Choroid plexus epithelial cell (primary cell): Measurements from ENCODE around the gene LAD1.

Experiments
- DNase-seq: peaks from one replicate; pipeline ENCODE4 v3.0.0-alpha.2; 2010; ENCODE audit warnings: low read depth
- H3K4me3 ChIP-seq: 2 replicates; pipeline ENCODE4 v1.5.1; 2011; ENCODE audit warnings: low read depth, mild to moderate bottlenecking, control low read depth, low read length, moderate library complexity
- CTCF ChIP-seq: conservative IDR thresholded peaks from 2 replicates; pipeline ENCODE4 v1.5.1; 2011; ENCODE audit warnings: low read depth, mild to moderate bottlenecking, control low read depth, inconsistent platforms, low read length, moderate library complexity

LAD1 gene

DNA sequence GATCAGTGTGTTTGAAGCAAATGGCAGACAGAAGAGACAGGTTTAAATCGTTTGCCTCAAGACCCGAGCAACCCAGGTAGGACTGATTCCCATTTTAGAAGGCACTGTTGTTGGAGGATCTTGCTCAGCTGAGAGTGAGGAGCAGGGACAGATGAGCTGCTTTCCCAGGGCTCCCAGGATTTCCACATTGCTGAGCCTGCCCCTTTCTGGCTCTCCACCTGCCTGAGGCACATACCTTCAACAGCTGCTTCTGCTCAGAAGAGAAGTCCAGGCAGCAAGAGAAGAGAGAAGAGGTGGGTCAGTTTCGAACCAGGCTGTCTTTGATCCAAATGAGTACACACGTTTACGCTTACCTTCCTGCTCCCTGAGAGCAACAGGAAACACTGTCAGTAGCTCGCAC lies 27.3 kb downstream of the LAD1 start:
- DNase-seq: no peak
- TF ChIP-seq CTCF: no peak
- no peak overlapping the region for H3K4me3 ChIP-seq

DNA sequence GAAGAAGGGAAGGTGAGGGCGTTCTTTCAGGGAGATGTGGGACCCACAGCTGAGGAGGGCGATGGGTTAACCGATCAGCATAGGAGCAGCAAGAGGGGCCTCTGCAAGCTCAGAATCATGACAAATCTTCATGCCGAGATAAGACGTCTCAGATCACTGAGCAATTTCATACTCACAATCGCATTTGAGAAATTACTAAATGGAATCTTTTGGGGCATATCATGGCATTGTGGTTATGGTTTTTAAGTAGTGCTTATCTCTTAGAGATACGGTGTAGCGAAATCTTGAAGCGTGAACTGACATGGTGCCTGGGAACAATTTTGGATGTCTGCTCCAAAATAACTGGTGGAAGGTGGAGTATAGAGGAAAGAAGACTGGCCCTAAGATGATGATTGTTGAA lies 27.8 kb downstream of the LAD1 start:
- no peak overlapping the region for H3K4me3 ChIP-seq
- no peak for DNase-seq
- TF ChIP-seq CTCF: no peak

GRCh38 chr1:201370500-201370899 lies 28.6 kb downstream of the LAD1 start:
- no peak overlapping the region for H3K4me3 ChIP-seq
- no peak for TF ChIP-seq CTCF
- DNase-seq: no peak

DNA sequence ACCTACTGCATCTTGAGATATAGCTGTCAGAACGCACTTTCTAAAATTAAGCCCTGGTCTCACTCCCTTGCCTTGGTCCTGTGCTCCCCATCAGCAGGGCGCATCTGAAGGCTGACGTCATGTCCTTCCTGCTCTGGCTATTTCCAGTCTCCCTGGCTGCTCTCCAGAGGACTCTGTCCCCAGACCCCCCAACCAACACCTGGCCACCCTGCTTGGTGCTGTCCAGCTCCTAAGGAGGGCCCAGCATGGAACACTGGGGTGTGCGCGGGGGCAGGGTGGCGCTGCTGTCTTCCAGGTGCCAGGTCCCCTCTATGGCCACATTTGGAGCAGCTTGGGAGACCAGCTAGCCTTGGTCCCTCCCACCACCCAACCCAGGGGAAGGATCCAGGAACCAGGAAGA lies 29.9 kb downstream of the LAD1 start:
- DNase-seq: no peak
- no peak for TF ChIP-seq CTCF
- H3K4me3 ChIP-seq: no peak overlapping the region

GRCh38 chr1:201366696-201367095 lies 32.4 kb downstream of the LAD1 start:
- H3K4me3 ChIP-seq: no peak overlapping the region
- DNase-seq: no peak
- TF ChIP-seq CTCF: no peak

DNA sequence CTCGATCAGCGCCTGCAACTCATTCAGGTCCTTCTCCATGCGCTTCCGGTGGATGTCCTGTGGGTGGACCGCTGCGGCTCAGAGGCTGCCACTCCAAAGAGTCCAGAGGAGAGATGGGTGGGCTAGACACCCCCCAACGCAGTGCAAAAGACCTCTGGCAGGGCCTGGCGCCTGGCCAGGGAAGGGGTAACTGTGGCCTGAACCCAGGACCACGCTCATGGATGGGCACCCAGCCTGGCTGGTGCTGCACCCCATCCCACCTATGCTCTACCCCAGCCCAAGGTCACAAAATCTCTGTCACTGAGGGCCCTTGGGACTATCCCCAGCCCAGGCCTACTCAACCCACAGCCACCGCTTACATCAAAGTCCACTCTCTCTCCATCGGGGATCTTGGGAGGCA lies 33.9 kb downstream of the LAD1 start:
- TF ChIP-seq CTCF: no peak
- DNase-seq: no peak

DNA sequence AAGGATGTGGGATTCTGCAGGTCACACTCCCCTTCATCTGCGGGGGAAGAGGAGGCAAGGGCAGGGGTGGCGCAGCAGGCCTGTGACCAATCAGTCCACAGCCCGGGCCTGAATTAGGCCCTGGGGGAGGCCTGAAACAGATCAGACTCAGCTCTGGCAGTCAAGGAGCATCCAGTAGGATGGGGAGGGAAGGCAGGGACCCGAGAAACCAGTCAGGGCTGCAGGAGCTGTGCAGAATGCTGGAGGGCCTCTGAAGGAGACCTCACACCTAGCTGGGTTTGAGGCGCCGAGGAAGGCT lies 34.4 kb downstream of the LAD1 start:
- TF ChIP-seq CTCF: no peak
- no peak for DNase-seq
- H3K4me3 ChIP-seq: no peak overlapping the region

More for the DNA sequence above, 33.9 kb downstream of the LAD1 start:
- H3K4me3 ChIP-seq: no peak overlapping the region
